ENCODE measurements around the gene CAPN9.

DNA sequence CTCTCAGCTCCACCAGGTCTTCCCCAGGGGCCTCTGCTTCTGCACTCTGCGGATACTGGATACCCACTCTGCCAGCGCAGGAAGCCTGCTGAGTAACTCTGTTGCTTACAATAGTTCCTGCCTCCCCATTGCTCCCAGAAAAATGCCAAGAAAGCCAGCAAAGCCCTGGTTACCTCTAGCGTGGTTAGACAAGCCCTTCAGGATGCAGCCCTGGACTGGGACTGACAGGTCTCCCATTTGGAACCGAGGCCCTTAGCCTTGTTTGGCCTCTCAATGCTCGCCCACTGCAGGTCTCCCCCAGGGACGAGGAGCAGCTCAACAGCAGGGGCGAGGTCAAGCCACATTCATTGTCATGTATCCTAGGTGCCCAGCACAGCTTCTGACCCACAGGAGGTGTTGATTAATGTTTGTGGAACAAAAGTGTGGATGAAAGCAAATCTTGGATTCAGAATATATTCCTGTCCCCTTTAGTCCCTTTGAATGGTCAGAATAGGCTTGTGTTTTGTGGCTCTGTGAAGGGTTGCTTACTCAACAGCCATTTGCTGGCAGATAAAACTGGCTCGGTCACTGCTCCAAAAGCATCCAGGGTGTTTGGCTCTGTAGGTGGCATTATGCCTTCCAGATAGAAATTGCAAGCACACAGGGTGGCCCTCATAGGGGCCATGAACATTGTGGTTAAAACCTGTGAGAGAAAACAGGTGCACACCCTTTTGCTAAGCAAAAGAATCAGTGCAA is 62.2 kb downstream of the CAPN9 start:
- no peak for TF ChIP-seq POLR2A (IDR thresholded peaks at IDR 0.05; ENCODE audit: low read depth, low read length)
- no peak for TF ChIP-seq POLR2AphosphoS5 (IDR thresholded peaks at IDR 0.05; ENCODE audit: low read depth, low read length)
- TF ChIP-seq TAF1 (IDR thresholded peaks at IDR 0.05; ENCODE audit: low read depth, low read length): no peak
- TF ChIP-seq SPI1 (IDR thresholded peaks at IDR 0.05; ENCODE audit: low read depth, low read length): no peak
- no peak for TF ChIP-seq PAX5 (IDR thresholded peaks at IDR 0.05; ENCODE audit: insufficient read depth, low read length, severe bottlenecking)

All from GM12891 (cell line).